ENCODE results near the gene SUCO. TPM values are rescaled to one million over a fixed set of nuclear protein-coding genes. Genes with fewer than 3 reads are reported as not detected.

The SUCO gene
- total and polyA plus RNA-seq, 2 of the 4 experiments (the other 2 are of a cell fraction), result 11.4 to 21.5 TPM

- dilution Hi-C loops (cut with HindIII; ENCODE audit: low sequenced_read_pairs, unreplicated experiment), result no loop called here
Observed at GRCh38 chr1:172623748-172624147, 90.8 kb downstream of the SUCO start.

More at GRCh38 chr1:172623748-172624147, 90.8 kb downstream of the SUCO start:
- Histone ChIP-seq H2BK120ac (ENCODE audit: low read depth, low read length) (no peak overlapping the region), H3K4me3 (ENCODE audit: insufficient read depth, low read depth, low read length) (no peak overlapping the region), H2AK5ac (ENCODE audit: low read depth, low read length) (no peak overlapping the region; the same call in 1 of the 2 replicates), H2AK9ac (replicated peaks; ENCODE audit: low read depth, low read length, poor library complexity) (no peak overlapping the region), H3K9ac (ENCODE audit: low read depth, low read length) (no peak overlapping the region), H3K9me3 (ENCODE audit: control insufficient read depth, insufficient read depth, low read length) (peaks cover 13% of the 10 kb centered on the region), H2BK20ac (ENCODE audit: low read depth, low read length) (no peak overlapping the region), H2AFZ (replicated peaks; ENCODE audit: low read length, poor library complexity) (no peak overlapping the region), H3K4me2 (ENCODE audit: low read depth, low read length) (no peak overlapping the region), H3K4me1 (ENCODE audit: control insufficient read depth, insufficient read depth, low read length) (peaks cover 2% of the 10 kb centered on the region), H3K79me1 (ENCODE audit: low read depth in 1 of 2, low read length in 2 of 2) (no peaks in the 10 kb centered on the region), H2BK5ac (ENCODE audit: low read depth, low read length, poor library complexity, severe bottlenecking) (no peak overlapping the region), H3K36me3 (ENCODE audit: control insufficient read depth, insufficient read depth, low read length) (no peaks in the 10 kb centered on the region), H4K5ac (ENCODE audit: low read depth, low read length) (no peak overlapping the region), H3K27ac (ENCODE audit: insufficient read depth, low read length) (no peak overlapping the region), H2BK15ac (ENCODE audit: low read depth, low read length) (no peak overlapping the region), H4K20me1 (ENCODE audit: insufficient read depth, low read length) (no peaks in the 10 kb centered on the region), H4K91ac (ENCODE audit: insufficient read depth, low read depth, low read length) (no peak overlapping the region), H3K9me1 (ENCODE audit: insufficient read depth, low read length) (no peaks in the 10 kb centered on the region), H3K27me3 (ENCODE audit: control insufficient read depth, insufficient read depth, low read length) (no peaks in the 10 kb centered on the region), H4K8ac (ENCODE audit: low read depth in 2 of 2, low read length in 2 of 2) (no peak overlapping the region), H3K14ac (replicated peaks; ENCODE audit: low read depth, low read length) (no peak overlapping the region), H3K56ac (ENCODE audit: extremely low read depth, insufficient read depth, low read length) (no peak overlapping the region), H3K4ac (ENCODE audit: low read depth, low read length) (no peak overlapping the region), H3K18ac (ENCODE audit: low read depth, low read length) (no peak overlapping the region), H3K23ac (ENCODE audit: low read depth, low read length) (no peak overlapping the region)
- ATAC-seq (ENCODE audit: low read depth), result no peak
- in situ Hi-C loops (cut with MboI; ENCODE audit: low sequenced_read_pairs) (no loop called here), intact Hi-C loops (cut with micrococcal nuclease) (no loop called here)
- no peak for TF ChIP-seq MXI1 (IDR thresholded peaks at IDR 0.05; ENCODE audit: borderline replicate concordance, low read depth, low read length)
- no peak for TF ChIP-seq RAD21 (IDR thresholded peaks at IDR 0.05; ENCODE audit: low read length)
- TF ChIP-seq SMC3 (IDR thresholded peaks at IDR 0.05; ENCODE audit: low read depth, low read length), result no peak
- no peak for TF ChIP-seq MAZ (IDR thresholded peaks at IDR 0.05; ENCODE audit: borderline replicate concordance, low read depth, low read length)
- TF ChIP-seq CTCF (conservative IDR thresholded peaks at IDR 0.05; ENCODE audit: low read depth, low read length), result no peak
- TF ChIP-seq BHLHE40 (IDR thresholded peaks at IDR 0.05; ENCODE audit: low read depth, low read length), result no peak
- no peak for TF ChIP-seq RCOR1 (IDR thresholded peaks at IDR 0.05; ENCODE audit: insufficient replicate concordance, low read length)
- no peak for TF ChIP-seq CEBPB (IDR thresholded peaks at IDR 0.05; ENCODE audit: low read depth, low read length)
- TF ChIP-seq ELK1 (IDR thresholded peaks at IDR 0.05; ENCODE audit: borderline replicate concordance, low read depth, low read length), result no peak
- no peak for TF ChIP-seq POLR2A (IDR thresholded peaks at IDR 0.05; ENCODE audit: low read depth, low read length)
- TF ChIP-seq RFX5 (IDR thresholded peaks at IDR 0.05; ENCODE audit: low read depth, low read length), result no peak
- no peak for TF ChIP-seq CHD1 (IDR thresholded peaks at IDR 0.05; ENCODE audit: low read depth, low read length)
- TF ChIP-seq USF2 (IDR thresholded peaks at IDR 0.05; ENCODE audit: low read depth, low read length), result no peak
- no peak for TF ChIP-seq FOS (IDR thresholded peaks at IDR 0.05; ENCODE audit: low read depth, low read length)
- no peak for TF ChIP-seq NFE2L2 (IDR thresholded peaks at IDR 0.05; ENCODE audit: low read depth, low read length)
- no peak for TF ChIP-seq MAFK (IDR thresholded peaks at IDR 0.05; ENCODE audit: low read depth, low read length)
- DNase-seq, result no peak
- no TSS peak for BruUV-seq (replicated peaks)
- 58% methylated on average over 2 of the region's 3 CpGs; no CpG with 5 or more reads in 1 of the 2 experiments for WGBS, 2 experiments (ENCODE audit: extremely low coverage in 2 of 2, insufficient read length in 1 of 2)
- ChIA-PET CTCF (interaction anchor here (1.1 to 1.6 kb wide), 2 partner anchors 14 to 16 kb away, joined by 3 to 6 read pairs; no protein-coding TSS in a partner anchor), POLR2A (ENCODE audit: unreplicated experiment) (no interaction called here)

Measured in IMR-90 (cell line).